HTR-8/SVneo (cell line): ENCODE results near the gene TMEM151B.
"Not testable (repeated sequence)": the region's sequence is repeated elsewhere in the genome, so short reads cannot be mapped to it uniquely, and the experiment has no call there.

Experiments used
- DNase-seq: peaks from one replicate; pipeline ENCODE4 v3.0.0; 2011; ENCODE audit warnings: low spot score, mixed read lengths; ENCODE audit not compliant: insufficient read length
- FAIRE-seq: peaks from 2 replicates; lab custom pipeline; 2011; peaks lifted over from hg19 to GRCh38; lab: Jason Lieb, UNC

Gene TMEM151B

DNA sequence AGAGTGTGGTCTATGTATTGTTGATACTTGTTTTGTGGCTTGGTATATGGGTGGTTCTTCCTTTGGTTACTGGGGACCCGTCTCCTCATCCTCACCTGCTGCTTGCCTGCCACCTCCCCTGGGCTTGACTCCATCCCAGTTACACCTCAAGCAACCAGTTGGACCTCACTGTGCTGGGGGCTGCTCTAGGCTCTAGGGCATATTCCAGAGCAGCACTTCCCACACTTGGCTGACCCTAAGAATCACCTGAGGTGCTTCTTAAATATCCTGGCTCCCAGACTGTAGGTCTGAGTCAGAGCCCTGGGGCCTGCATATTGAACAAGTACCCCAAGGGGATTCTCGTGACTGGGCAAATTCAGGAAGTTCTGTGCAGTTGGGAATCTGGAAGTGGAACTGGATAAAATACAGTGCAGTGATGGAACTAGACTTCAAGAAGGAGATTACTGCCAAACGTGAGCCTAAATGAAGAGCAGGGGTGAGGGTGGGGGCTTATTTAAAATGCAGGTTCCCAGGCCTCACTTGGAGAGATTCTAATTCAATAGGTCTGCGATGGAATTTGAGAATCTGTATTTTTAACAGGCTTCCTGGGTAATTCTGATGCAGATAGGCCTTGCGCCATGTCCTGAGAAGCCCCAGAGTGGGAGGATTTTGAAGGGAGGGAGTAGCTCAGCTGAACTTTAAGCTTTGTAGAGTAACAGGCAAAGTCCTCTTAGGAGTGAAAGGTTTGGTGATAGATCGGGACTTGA, 79.8 kb downstream of the TMEM151B start:
- FAIRE-seq: no peak
- no peak for DNase-seq

GRCh38 chr6:44350650-44350994, 80.4 kb downstream of the TMEM151B start:
- not testable (repeated sequence) for FAIRE-seq

GRCh38 chr6:44352259-44352658, 82.0 kb downstream of the TMEM151B start:
- FAIRE-seq: no peak
- no peak for DNase-seq

More at GRCh38 chr6:44350650-44350994, 80.4 kb downstream of the TMEM151B start:
- not testable (repeated sequence) for DNase-seq

DNA sequence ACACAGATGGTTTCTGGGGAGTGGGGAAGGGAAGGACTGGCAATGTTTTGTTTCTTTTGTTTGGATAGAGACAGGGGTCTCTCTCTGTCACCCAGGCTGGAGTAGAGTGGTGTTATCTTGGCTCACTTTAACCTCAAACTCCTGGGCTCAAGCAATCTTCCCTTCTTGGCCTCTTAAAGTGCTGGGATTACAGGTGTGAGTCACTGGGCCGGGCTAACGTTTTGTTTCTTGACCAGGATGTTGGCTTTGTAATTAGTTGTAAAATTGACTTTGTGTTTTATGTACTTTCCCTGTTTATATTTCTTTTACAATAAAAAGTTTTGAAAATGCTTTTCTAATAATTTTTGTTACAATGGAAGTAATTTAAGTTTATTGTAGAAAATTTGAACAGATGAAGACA, 83.1 kb downstream of the TMEM151B start:
- DNase-seq (no peak), FAIRE-seq (no peak)

- FAIRE-seq (no peak), DNase-seq (no peak)
Observed at GRCh38 chr6:44355640-44356039, 85.4 kb downstream of the TMEM151B start.

- no peak for FAIRE-seq
- DNase-seq: no peak
Observed at GRCh38 chr6:44356487-44356886, 86.2 kb downstream of the TMEM151B start.
